ENCODE data around the gene CATSPERZ. TPM values are rescaled to one million over a fixed set of nuclear protein-coding genes. Genes with fewer than 3 reads are reported as not detected.
A peak's percentile ranks its signal among the peaks of the same experiment; 100 is the strongest.

The CATSPERZ gene
- total RNA-seq, 1 donor from 2014 or later: not detected

DNA sequence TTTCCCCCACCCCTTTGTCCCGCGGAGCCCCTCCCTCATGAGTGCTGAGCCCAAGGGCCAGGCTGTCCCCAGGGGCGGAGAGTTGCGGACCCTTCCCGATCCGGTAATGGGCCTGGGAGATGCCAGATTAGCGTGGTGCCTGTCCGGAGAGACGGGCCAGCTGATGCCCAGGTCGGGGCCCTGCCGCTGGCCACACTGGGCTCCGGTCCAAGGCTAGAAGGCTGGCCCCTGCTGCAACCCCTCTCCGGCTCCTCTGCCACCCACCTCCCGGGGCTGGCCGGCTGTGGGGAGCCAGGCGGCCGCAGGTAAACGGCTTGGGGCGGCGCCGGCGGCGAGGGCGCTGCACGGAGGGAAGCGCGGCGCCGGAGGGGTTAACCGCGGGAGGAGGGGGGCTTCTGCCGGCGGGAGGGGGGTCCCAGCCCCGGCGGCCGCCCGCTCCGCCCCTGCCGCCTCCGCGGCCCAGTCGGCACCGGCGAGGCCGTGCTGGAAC, 8.9 kb upstream of the CATSPERZ start, which contains the start of gene KCNK4:
KCNK4 (plus strand) TSS at position 41 of the 490 bp plus-strand sequence. CDS start 1,717 bp downstream, outside the sequence.
- TF ChIP-seq, protein P1, sequence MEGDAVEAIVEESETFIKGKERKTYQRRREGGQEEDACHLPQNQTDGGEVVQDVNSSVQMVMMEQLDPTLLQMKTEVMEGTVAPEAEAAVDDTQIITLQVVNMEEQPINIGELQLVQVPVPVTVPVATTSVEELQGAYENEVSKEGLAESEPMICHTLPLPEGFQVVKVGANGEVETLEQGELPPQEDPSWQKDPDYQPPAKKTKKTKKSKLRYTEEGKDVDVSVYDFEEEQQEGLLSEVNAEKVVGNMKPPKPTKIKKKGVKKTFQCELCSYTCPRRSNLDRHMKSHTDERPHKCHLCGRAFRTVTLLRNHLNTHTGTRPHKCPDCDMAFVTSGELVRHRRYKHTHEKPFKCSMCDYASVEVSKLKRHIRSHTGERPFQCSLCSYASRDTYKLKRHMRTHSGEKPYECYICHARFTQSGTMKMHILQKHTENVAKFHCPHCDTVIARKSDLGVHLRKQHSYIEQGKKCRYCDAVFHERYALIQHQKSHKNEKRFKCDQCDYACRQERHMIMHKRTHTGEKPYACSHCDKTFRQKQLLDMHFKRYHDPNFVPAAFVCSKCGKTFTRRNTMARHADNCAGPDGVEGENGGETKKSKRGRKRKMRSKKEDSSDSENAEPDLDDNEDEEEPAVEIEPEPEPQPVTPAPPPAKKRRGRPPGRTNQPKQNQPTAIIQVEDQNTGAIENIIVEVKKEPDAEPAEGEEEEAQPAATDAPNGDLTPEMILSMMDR (IDR thresholded peaks at IDR 0.05; ENCODE audit: borderline replicate concordance): no peak
- Histone ChIP-seq H3K4me1 (peaks cover 21% of the 10 kb centered on the region), H3K27ac (replicated peaks) (no peak within 1 kb of the TSS), H3K27me3 (ENCODE audit: low read depth) (peaks cover 67% of the 10 kb centered on the region), H3K4me3 (peak within 1 kb of the TSS; percentile 61), H3K36me3 (no peaks in the 10 kb centered on the region), H3K9me3 (replicated peaks) (no peaks in the 10 kb centered on the region)
- intact Hi-C loops (cut with micrococcal nuclease): no loop called here
- no peak for DNase-seq

DNA sequence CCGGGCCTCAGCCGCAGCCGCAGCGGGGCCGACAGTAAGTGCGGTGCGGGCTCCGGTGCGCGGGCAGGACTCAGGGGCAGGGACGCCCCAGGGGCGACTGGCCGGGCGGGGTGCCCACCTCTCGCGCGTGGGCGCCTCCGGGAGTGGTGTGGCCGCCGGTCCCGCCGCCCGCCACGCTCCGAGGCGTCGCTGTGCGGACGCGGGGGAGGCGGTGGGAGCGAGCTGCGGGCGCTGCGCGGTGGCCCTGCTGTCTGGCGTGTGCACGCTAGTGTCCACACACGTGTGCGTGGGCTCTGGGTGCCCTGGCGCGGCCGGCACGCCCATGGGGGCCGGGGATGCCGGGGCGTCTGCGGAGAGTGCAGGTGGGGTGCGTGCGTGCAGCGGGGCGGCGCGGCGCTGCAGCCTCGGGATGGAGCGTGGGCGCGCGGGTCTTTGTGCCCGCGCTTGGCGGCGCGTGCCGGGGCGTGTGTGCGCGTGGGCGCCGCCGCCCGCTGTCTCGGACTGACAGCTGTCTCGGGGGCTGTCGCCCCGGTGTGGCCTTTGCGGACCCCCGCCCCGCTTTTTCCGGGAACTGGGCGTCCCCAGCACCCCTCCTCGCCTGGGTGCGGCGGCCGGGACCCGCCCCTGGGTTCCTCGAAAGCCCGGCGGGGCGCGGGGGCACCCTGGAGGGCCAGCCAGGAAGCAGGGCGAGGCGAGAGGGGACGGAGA, 8.3 kb upstream of the CATSPERZ start:
- Histone ChIP-seq H3K4me3 (peak overlapping the region; percentile 61), H3K36me3 (no peaks in the 10 kb centered on the region), H3K27ac (replicated peaks) (no peak overlapping the region), H3K9me3 (replicated peaks) (no peaks in the 10 kb centered on the region), H3K4me1 (peaks cover 18% of the 10 kb centered on the region), H3K27me3 (ENCODE audit: low read depth) (peaks cover 73% of the 10 kb centered on the region)
- TF ChIP-seq, protein P1 (IDR thresholded peaks at IDR 0.05; ENCODE audit: borderline replicate concordance): no peak
- DNase-seq: no peak
- intact Hi-C loops (cut with micrococcal nuclease): no loop called here

DNA sequence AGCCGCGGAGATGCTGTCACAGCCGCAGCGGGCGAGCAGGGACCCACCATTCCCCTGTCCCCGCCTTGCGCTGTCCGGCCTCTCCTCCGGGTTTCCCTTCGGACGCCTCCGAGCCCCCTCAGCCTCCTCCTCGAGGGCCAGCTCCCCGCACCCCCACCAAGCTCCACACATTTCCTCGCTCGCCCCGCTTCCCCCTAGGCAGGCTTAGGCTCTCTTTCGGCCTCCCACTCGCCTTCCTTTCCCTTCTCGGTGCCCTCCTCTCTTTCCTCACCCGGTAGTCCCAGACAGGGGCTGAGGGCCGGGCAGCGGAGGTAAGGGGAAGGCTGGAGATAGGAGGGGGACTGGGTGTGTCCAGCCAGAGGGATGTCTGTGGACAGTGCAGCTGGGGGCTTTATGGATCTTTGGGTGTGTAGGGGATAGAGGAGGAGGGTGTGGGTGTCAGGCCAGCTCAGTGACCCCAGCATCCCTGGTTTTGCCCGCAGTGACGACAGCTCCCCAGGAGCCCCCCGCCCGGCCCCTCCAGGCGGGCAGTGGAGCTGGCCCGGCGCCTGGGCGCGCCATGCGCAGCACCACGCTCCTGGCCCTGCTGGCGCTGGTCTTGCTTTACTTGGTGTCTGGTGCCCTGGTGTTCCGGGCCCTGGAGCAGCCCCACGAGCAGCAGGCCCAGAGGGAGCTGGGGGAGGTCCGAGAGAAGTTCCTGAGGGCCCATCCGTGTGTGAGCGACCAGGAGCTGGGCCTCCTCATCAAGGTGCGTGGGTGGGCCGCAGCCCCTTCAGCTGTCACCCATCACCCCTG, 7.5 kb upstream of the CATSPERZ start:
- TF ChIP-seq, protein P1 (IDR thresholded peaks at IDR 0.05; ENCODE audit: borderline replicate concordance): no peak
- Histone ChIP-seq H3K9me3 (replicated peaks) (no peaks in the 10 kb centered on the region), H3K4me1 (peaks cover 18% of the 10 kb centered on the region), H3K36me3 (no peaks in the 10 kb centered on the region), H3K4me3 (peak overlapping the region; percentile 61), H3K27me3 (ENCODE audit: low read depth) (peaks cover 80% of the 10 kb centered on the region), H3K27ac (replicated peaks) (no peak overlapping the region)
- DNase-seq: no peak
- intact Hi-C loops (cut with micrococcal nuclease): no loop called here

DNA sequence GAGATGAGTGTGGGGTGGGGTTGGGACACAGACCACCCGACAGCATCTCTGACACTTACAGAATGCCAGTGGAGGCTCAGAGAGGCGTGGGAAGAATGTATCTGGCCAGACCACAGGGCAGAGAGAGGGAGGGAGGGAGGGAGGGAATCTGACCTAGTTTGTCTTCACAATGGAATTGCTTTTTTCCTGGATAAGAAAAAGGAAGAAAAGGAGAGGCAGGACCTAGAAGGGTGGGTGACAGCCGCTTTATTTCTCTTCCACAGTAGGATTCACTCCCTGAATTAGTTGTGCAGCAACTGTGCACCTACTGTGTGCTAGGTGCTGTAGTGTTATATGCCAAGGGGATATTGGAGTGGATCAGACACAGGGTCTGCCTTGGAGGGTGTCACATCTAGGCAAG, 5.4 kb upstream of the CATSPERZ start:
- H3K9me3 ChIP-seq (replicated peaks): no peaks in the 10 kb centered on the region
- no peaks in the 10 kb centered on the region for H3K36me3 ChIP-seq
- TF ChIP-seq, protein P1 (IDR thresholded peaks at IDR 0.05; ENCODE audit: borderline replicate concordance): no peak
- H3K4me3 ChIP-seq: no peak overlapping the region
- H3K4me1 ChIP-seq: peaks cover 28% of the 10 kb centered on the region
- no peak for DNase-seq
- H3K27ac ChIP-seq (replicated peaks): no peak overlapping the region
- intact Hi-C loops (cut with micrococcal nuclease): no loop called here
- H3K27me3 ChIP-seq (ENCODE audit: low read depth): peaks cover 100% of the 10 kb centered on the region

DNA sequence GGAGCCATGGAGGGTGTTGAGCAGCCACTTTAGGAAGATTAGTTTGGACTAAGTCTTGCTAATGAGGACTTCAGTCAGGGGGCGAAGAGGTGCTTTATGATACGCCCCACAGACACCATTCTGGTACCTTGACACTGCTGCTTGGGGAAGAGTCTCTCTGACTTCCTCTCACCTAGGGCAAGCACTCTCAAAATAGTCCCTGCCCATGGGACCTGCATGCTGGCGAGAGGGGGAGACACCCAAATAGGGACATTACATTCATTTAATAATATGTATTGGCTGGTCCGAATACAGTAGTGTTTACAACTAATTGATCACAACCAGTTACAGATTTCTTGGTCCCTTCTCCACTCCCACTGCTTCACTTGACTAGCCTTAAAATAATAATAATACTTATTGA, 4.4 kb upstream of the CATSPERZ start:
- no peak overlapping the region for H3K27ac ChIP-seq (replicated peaks)
- H3K36me3 ChIP-seq: no peaks in the 10 kb centered on the region
- H3K4me3 ChIP-seq: no peak overlapping the region
- H3K27me3 ChIP-seq (ENCODE audit: low read depth): peaks cover 100% of the 10 kb centered on the region
- DNase-seq: no peak
- intact Hi-C loops (cut with micrococcal nuclease): no loop called here
- TF ChIP-seq, protein P1 (IDR thresholded peaks at IDR 0.05; ENCODE audit: borderline replicate concordance): no peak
- peaks cover 38% of the 10 kb centered on the region for H3K4me1 ChIP-seq
- no peaks in the 10 kb centered on the region for H3K9me3 ChIP-seq (replicated peaks)

All from left ventricle myocardium inferior (tissue), 1 donor.